ENCODE measurements around the gene LRRC32.

LRRC32 gene

GRCh38 chr11:76635991-76636738 is 34.4 kb downstream of the LRRC32 start:
- TF ChIP-seq CTCF (IDR thresholded peaks at IDR 0.05; ENCODE audit: poor library complexity, severe bottlenecking), result no peak
- Histone ChIP-seq H3K9me3 (ENCODE audit: severe bottlenecking) (no peaks in the 10 kb centered on the region), H3K4me1 (ENCODE audit: insufficient read depth, poor library complexity, severe bottlenecking) (no peaks in the 10 kb centered on the region), H3K36me3 (ENCODE audit: low read depth) (no peaks in the 10 kb centered on the region), H3K27me3 (ENCODE audit: insufficient read depth, poor library complexity, severe bottlenecking) (no peaks in the 10 kb centered on the region), H3K4me3 (ENCODE audit: severe bottlenecking) (no peak overlapping the region), H3K27ac (ENCODE audit: poor library complexity, severe bottlenecking) (no peak overlapping the region)
- no peak for DNase-seq (ENCODE audit: low spot score)
- ATAC-seq (ENCODE audit: low read depth), result no peak

- no peaks in the 10 kb centered on the region for H3K27me3 ChIP-seq (ENCODE audit: insufficient read depth, poor library complexity, severe bottlenecking)
- no peak overlapping the region for H3K4me3 ChIP-seq (ENCODE audit: severe bottlenecking)
- DNase-seq (ENCODE audit: low spot score), result no peak
- H3K9me3 ChIP-seq (ENCODE audit: severe bottlenecking), result no peaks in the 10 kb centered on the region
- no peaks in the 10 kb centered on the region for H3K36me3 ChIP-seq (ENCODE audit: low read depth)
- no peak overlapping the region for H3K27ac ChIP-seq (ENCODE audit: poor library complexity, severe bottlenecking)
- no peak for TF ChIP-seq CTCF (IDR thresholded peaks at IDR 0.05; ENCODE audit: poor library complexity, severe bottlenecking)
- H3K4me1 ChIP-seq (ENCODE audit: insufficient read depth, poor library complexity, severe bottlenecking), result no peaks in the 10 kb centered on the region
- no peak for ATAC-seq (ENCODE audit: low read depth)
These were observed 35.7 kb downstream of the LRRC32 start for GRCh38 chr11:76634886-76635285.

- no peaks in the 10 kb centered on the region for H3K36me3 ChIP-seq (ENCODE audit: low read depth)
- DNase-seq (ENCODE audit: low spot score), result no peak
- no peaks in the 10 kb centered on the region for H3K27me3 ChIP-seq (ENCODE audit: insufficient read depth, poor library complexity, severe bottlenecking)
- no peaks in the 10 kb centered on the region for H3K4me1 ChIP-seq (ENCODE audit: insufficient read depth, poor library complexity, severe bottlenecking)
- H3K4me3 ChIP-seq (ENCODE audit: severe bottlenecking), result no peak overlapping the region
- H3K27ac ChIP-seq (ENCODE audit: poor library complexity, severe bottlenecking), result no peak overlapping the region
- TF ChIP-seq CTCF (IDR thresholded peaks at IDR 0.05; ENCODE audit: poor library complexity, severe bottlenecking), result no peak
- H3K9me3 ChIP-seq (ENCODE audit: severe bottlenecking), result no peaks in the 10 kb centered on the region
- no peak for ATAC-seq (ENCODE audit: low read depth)
These were observed 38.1 kb downstream of the LRRC32 start for GRCh38 chr11:76632492-76632891.

GRCh38 chr11:76631566-76632308 is 38.8 kb downstream of the LRRC32 start:
- H3K4me1 ChIP-seq (ENCODE audit: insufficient read depth, poor library complexity, severe bottlenecking), result no peaks in the 10 kb centered on the region
- no peaks in the 10 kb centered on the region for H3K9me3 ChIP-seq (ENCODE audit: severe bottlenecking)
- no peak for TF ChIP-seq CTCF (IDR thresholded peaks at IDR 0.05; ENCODE audit: poor library complexity, severe bottlenecking)
- no peak overlapping the region for H3K4me3 ChIP-seq (ENCODE audit: severe bottlenecking)
- no peaks in the 10 kb centered on the region for H3K36me3 ChIP-seq (ENCODE audit: low read depth)
- H3K27me3 ChIP-seq (ENCODE audit: insufficient read depth, poor library complexity, severe bottlenecking), result no peaks in the 10 kb centered on the region
- ATAC-seq (ENCODE audit: low read depth) (no peak), DNase-seq (ENCODE audit: low spot score) (no peak)
- no peak overlapping the region for H3K27ac ChIP-seq (ENCODE audit: poor library complexity, severe bottlenecking)

Measured in RWPE2 (cell line).